Measurements from ENCODE around the gene TMEM129.

- TF ChIP-seq CTCF (IDR thresholded peaks at IDR 0.05; ENCODE audit: borderline replicate concordance, extremely low read depth, low read length, poor library complexity, severe bottlenecking) = no peak
- no peak for TF ChIP-seq EZH2 (IDR thresholded peaks at IDR 0.05; ENCODE audit: borderline replicate concordance, low read depth, low read length, severe bottlenecking)
Observed at GRCh38 chr4:1743551-1743950, 22.4 kb upstream of the TMEM129 start.
